HL-60/S4 treated with retinoic acid at 250 ng/mL for 4 days and 3 days (cell line): ENCODE data around the gene KIF13A.
"Not testable (repeated sequence)": the region's sequence is repeated elsewhere in the genome, so short reads cannot be mapped to it uniquely, and the experiment has no call there.

Experiments used
- in situ Hi-C: fragments of 300-500 bp; cut with MboI; formaldehyde crosslinking; loops from 2 replicates; pipeline ENCODE4 v1.7.0; 2022; ENCODE audit warnings: low sequenced_read_pairs

Gene KIF13A

GRCh38 chr6:17987447-17987696, at the start of gene KIF13A:
TSS of gene KIF13A (minus strand) at chr6:17987635. CDS start at chr6:17987463, 172 bp downstream.
- in situ Hi-C loops, result no loop called here

DNA sequence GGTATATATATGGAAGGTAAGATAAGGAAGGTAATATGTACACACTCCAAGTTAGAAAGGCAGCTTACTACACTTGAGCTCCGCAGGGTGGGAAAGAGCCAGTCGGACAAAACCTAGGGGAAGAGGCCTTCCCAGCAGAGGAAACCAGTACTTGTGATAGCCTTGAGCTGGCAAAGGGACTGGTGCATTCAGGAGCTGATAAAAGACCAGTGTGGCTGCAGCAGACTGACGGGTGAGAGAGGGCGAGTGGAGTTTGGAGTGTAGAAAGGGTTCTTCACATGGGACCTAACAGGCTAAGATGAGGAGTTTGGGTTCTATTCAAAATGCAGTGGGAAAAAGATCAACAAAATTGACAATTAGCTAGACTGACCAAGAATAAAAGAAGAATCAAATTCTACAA, 49.3 kb upstream of the KIF13A start:
- in situ Hi-C loops, result no loop called here

- in situ Hi-C loops, result no loop called here
Measured at GRCh38 chr6:18035330-18035854, 48.0 kb upstream of the KIF13A start.

DNA sequence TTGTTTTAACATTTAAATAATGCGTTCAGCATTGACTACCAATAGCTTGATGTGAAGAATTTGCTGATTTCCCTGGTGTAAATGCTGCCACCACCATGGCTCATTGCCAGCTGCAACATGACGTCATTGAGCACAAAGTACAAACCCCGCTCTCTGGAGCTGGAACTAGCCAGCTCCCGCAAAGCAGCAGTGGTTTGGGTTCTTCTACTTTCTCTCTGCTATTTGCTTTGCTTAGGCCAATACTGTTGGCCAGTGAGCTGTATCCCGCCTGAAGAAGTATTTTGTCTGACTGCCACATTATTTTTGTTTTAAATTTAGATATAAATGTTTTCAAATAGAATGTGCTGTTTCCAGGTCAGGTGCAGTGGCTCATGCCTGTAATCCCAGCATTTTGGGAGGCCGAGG, 47.4 kb upstream of the KIF13A start:
- in situ Hi-C loops, result no loop called here

DNA sequence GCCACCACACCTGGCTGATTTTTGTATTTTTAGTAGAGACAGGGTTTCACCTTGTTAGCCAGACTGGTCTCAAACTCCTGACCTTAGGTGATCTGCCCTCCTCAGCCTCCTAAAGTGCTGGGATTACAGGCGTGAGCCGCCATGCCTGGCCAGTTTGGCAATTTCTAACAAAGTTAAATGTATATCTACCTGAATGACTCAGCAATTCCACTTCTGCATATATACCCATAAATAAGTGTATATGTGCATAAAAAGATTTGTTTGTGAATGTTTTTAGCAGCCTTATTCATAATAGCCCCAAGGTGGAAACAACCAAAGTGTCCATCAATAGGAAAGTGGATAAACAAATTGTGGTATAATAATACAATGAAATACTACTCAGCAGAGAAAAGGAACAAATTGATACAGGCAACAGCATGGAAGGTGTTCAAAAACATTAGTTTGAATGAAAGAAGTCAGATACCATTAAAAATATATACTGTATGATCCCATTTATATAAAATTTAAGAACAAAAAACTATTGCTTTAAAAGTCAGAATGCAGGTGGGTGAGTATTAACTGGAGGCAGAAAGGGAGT, 44.3 kb upstream of the KIF13A start:
- in situ Hi-C loops, result no loop called here

DNA sequence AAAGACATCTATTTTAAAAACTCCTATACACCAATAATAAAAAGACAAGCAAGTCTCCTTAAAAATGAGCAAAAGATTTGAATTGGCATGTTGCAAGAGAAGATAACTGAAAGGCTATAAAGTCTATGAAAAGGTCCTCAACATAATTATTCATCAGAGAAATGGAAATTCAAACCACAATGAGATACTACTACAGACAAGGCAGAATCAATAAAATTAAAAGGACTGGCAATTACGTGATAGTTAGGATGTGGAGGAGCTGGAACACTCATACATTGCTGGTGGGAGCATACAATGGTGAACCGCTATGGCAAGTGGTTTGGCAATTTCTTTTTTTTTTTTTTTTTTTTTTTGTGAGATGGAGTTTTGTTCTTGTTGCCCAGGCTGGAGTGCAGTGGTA, 43.8 kb upstream of the KIF13A start:
- in situ Hi-C loops, result no loop called here

GRCh38 chr6:18028332-18028731, 40.9 kb upstream of the KIF13A start:
- in situ Hi-C loops, result no loop called here

- in situ Hi-C loops, result no loop called here
Measured at GRCh38 chr6:18025596-18025995, 38.2 kb upstream of the KIF13A start.

GRCh38 chr6:18024876-18025275, 37.4 kb upstream of the KIF13A start:
- in situ Hi-C loops, result no loop called here

DNA sequence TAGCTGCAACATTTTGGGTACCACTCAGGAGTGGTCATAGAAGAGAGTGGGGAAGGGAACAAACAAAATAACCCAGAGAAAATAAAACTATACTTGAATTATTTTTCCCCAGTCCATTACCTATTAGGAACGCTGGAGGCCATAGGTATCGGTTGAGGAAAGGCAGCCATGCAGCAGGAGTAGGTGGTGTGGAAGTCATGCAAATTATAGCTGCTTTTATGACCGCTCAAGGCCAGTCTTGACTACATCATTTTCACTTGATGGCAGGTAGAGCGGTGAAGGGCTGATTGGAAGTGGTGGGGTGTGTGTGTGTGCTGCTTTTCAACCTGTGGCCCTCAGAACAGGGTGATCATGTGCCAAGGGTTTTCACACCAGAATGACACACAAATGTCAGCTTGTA, 36.5 kb upstream of the KIF13A start:
- in situ Hi-C loops, result no loop called here

GRCh38 chr6:18022398-18023231, 35.2 kb upstream of the KIF13A start:
- in situ Hi-C loops, result no loop called here

DNA sequence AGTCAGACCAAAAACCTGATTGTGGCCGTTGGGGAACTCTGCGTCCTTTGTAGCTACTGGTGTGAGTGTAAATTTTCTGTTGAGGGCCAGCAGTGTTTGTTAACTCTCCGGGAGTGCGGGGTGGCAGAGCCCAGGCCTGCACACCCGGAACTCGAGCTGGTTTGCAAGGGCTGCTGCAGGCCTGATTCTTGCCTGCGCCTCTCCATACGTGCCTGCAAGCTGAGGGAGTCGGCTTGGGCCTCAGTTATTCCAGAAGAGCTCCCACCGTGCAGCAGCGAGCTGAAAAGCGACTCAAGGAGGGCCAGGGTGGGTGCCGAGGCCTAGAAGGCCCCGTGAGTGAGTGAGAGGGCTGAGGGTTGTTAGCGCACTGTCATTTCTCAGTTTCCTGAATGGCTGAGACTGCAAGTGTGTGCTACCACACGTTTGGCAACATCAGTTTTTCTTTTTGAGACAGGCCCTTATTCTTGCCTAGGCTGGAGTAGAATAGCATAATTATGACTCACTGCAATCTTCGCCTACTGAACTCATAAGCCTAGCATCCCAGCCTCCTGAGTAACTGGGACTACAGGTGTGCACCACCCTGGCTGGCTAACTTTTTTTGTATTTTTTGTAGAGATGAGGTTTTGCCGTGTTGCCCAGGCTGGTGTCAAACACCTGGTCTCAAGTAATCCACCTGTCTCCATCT, 33.9 kb upstream of the KIF13A start:
- in situ Hi-C loops, result no loop called here

- in situ Hi-C loops, result not testable (repeated sequence)
Measured at GRCh38 chr6:18020545-18020944, 33.1 kb upstream of the KIF13A start.

DNA sequence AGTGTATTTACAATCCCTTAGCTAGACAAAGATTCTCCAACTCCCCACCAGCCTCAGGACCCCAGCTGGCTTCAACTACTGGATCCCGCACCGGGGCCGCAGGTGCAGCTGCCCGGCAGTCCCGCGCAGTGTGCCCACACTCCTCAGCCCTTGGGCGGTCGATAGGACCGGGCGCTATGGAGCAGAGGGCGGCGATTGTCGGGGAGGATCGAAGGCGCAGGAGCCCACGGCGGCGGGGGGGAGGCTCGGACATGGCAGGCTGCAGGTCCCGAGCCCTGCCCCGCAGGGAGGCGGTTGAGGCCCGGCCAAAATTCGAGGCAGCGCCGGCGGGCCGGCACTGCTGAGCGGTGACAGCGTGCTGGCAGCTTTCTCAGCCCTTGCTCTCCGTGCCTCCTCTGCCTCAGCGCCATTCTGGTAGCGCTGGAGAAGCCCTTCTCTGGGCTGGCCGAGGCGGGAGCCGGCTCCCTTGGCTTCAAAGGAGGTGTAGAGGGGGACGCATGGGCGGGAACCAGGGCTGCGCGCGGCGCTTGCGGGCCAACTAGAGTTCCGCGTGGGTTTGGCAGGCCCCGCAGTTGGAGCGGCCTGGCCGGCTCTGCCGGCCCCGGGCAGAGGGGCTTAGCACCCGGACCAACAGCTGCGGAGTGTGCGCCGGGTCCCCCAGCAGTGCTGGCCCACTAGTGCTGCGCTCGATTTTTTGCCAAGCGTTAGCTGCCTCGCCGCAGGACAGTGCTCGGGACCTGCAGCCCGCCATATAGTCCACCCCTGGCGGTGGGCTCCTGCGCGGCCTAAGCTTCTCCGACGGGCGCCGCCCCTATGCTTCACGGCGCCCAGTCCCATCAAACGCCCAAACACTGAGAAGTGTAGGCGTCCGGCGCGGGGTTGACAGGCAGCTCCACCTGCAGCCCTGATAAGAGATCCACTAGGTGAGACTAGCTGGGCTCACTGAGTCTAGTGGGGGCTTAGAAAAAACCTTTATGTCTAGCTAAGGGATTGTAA, 32.4 kb upstream of the KIF13A start:
- in situ Hi-C loops, result no loop called here

DNA sequence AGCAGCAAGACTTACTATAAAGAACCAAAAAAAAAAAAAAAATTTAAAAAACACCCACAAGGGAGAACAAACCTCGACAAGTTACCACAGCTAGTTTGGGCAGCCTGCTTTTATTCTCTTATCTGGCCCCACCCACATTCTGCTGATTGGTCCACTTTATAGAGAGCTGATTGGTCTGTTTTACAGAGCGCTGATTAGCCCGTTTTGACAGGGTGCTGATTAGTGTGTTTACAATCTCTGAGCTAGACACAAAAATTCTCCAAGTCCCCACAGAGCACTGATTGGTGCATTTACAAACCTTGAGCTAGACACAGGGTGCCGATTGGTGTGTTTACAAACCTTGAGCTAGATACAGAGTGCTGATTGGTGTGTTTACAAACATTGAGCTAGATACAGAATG, 31.7 kb upstream of the KIF13A start:
- in situ Hi-C loops, result not testable (repeated sequence)

DNA sequence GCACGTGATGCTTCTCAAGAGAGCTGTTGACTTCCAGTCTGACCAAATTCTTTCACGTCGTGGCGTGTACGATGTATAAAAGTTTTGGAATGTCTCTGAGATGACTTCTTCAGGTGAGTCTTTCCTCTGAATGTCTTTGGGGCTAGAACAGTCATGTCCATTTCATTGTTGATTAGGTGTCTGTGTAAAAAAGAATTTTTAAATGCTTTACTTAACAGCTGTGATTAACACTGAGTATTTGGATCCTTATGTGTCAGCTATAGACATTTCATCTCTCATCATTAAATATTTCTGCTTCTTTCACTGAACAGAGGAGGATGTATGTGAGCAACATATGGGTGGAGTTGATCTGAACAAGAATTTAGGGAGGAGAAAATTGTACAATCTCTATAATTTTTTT, 29.3 kb upstream of the KIF13A start:
- in situ Hi-C loops, result no loop called here

DNA sequence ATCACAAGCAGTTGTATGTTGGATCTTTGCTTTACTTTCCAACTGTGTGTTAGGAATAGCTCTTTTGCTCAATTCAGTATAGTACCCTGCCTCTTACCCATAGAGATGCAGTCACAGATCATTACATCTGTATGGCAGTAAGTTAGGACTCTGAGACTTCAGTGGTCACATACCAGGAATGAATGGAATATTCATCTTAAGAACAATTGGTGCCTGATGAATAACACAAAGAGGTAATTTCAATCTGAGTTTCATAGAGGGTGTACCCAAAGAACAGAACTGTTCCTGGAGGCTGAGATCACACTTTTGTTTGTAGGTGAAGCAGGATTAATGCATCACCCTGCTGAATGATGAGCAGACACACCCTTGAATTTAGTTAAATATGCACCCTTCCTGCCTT, 28.7 kb upstream of the KIF13A start:
- in situ Hi-C loops, result no loop called here

DNA sequence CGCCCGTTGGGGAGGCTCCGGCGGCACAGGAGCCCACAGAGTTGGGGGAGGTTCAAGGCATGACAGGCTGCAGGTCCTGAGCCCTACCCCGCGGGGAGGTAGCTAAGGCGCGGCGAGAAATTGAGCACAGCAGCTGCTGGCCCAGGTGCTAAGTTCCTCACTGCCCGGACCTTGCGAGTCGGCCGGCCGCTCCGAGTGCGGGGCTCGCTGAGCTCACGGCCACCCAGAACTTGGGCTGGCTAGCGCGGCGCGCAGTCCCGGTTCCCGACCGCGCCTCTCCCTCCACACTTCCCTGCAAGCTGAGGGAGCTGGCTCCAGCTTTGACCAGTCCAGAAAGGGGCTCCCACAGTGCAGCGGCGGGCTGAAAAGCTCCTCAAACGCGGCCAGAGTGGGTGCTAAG, 23.9 kb upstream of the KIF13A start:
- in situ Hi-C loops, result no loop called here

GRCh38 chr6:18010540-18010939, 23.1 kb upstream of the KIF13A start:
- in situ Hi-C loops, result not testable (repeated sequence)

DNA sequence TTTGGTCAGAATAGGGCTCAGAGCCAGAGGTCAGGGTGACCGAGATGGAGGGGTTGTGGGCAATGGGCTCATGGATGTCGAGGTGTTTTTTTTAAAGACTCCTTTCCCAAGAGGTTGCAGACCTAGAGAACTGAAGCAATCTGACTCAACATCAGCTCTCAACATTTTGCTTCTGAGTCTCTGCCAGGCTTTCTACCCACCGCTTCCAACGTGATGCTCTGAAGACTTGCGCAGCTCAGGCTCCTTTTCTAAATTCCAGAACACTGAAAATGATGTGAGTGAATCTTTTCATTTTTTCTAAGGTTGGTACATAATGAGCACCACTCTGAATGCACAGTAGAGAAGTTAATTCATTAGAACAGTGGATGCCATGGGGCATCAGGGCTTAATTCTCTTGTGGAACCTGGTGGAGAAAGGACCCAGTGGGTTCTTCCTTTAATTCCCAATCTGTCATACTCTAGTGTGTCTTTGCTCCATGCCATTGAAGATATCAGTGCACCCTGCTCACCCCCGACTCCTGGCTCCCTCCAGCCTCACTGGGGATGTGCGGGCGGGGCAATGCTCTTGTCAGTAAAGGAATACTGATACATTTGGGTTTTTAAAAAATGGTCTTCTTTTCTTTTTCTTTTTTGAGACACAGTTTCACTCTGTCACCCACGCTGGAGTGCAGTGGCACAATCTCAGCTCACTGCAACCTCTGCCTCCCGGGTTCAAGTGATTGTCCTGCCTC, 17.0 kb upstream of the KIF13A start:
- in situ Hi-C loops, result no loop called here
